Measurements from ENCODE around the gene CEMP1. TPM values are rescaled to one million over a fixed set of nuclear protein-coding genes. Genes with fewer than 3 reads are reported as not detected.
"Not testable (repeated sequence)": the region's sequence is repeated elsewhere in the genome, so short reads cannot be mapped to it uniquely, and the experiment has no call there.

Gene CEMP1
- polyA plus RNA-seq, 3 donors from 2014 or later: 0.90 to 3.0 (median 3.0) TPM

DNA sequence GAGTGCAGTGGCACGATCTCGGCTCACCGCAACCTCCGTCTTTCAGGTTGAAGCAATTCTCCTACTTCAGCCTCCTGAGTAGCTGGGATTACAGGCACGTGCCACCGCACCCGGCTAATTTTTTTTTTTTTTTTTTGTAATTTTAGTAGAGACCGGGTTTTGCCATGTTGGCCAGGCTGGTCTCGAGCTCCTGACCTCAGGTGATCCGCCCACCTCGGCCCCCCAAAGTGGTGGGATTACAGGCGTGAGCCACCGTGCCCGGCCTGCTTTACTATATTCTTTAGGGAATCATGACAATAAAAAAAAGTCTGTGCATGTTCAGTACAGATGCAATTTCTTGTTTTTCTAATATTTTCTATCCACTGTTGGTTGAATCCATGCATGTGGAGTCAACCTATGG, 12.6 kb upstream of the CEMP1 start:
- H3K27me3 Mint-ChIP-seq (ENCODE audit: low read depth in 3 of 3); H3K27ac Mint-ChIP-seq; DNase-seq; H3K36me3 Mint-ChIP-seq; H3K9me3 Mint-ChIP-seq; H3K4me3 Mint-ChIP-seq: not testable (repeated sequence)
- H3K4me1 Mint-ChIP-seq: peaks cover 38 to 43% of the 10 kb centered on the region in 2 donors

DNA sequence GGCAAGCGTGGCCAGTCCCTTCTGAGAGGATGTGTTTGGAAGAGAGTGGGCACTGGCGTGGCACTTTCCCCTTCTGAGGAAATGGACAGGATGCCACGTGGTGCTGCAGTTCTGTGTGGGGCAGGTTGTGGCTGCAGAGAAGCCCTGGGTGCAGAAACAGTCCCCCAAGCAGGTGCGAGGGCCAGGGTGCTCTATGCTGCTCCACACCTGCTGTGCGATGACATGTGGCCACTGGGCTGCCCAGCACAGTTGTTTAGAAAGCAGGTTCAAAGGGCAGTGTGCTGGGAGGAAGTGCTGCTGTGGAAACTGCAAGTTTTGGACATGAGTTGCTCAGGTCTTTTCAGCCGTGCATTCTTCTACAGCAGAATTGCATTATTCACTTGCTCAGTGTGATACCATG, 10.2 kb upstream of the CEMP1 start:
- Mint-ChIP-seq H3K4me3 (peak overlapping the region in 2 of 5 donors; percentile 17 to 45), H3K27ac (peak overlapping the region in 5 of 6 donors; percentile 40 to 80 (median 65)), H3K4me1 (peaks cover 48 to 51% of the 10 kb centered on the region in 2 donors)
- H3K36me3 Mint-ChIP-seq; DNase-seq; H3K27me3 Mint-ChIP-seq (ENCODE audit: low read depth in 3 of 3); H3K9me3 Mint-ChIP-seq: not testable (repeated sequence)

- not testable (repeated sequence) for H3K9me3 Mint-ChIP-seq; H3K27me3 Mint-ChIP-seq (ENCODE audit: low read depth in 3 of 3); H3K36me3 Mint-ChIP-seq; DNase-seq
- Mint-ChIP-seq H3K4me3 (peak overlapping the region in 2 of 5 donors; percentile 39 to 45), H3K27ac (peak overlapping the region in 5 of 6 donors; percentile 40 to 80 (median 57)), H3K4me1 (peaks cover 48 to 55% of the 10 kb centered on the region in 2 donors)
Observed at GRCh38 chr16:2540912-2541311, 9.7 kb upstream of the CEMP1 start.

DNA sequence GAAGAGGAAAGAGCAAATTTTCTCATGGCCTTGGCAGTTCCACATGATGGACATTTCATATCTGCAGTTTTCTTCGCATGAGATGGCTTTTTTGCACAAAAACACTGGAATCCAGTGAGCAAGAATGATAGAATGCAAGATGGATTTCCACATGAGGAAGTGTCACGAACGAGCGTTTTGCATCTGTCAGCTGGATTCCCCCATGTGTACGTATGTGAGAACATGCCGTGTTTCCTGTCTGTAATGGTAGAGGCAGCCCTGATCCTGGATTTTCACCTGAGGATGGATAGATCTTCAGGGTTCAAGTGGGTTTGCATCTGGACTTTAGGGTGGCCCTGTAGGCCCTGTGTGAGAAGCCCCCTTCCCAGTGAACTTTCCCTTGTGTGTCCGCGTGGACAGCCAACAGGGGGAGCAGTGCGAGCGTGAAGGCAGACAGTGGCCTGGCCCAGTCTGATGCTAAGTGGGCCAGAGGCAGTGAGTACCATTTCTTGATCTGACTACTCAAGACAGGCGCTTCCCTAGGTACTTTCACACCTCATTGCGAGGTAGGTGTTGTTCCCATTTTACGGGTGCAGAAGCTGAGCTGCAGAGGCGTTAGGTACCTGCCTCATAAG, 8.7 kb upstream of the CEMP1 start:
- H3K27ac Mint-ChIP-seq: peak overlapping the region in 2 of 6 donors; percentile 73
- H3K36me3 Mint-ChIP-seq; DNase-seq; H3K27me3 Mint-ChIP-seq (ENCODE audit: low read depth in 3 of 3); H3K9me3 Mint-ChIP-seq: not testable (repeated sequence)
- peak overlapping the region in 4 of 5 donors; percentile 75 to 87 (median 83) for H3K4me3 Mint-ChIP-seq
- peaks cover 48 to 50% of the 10 kb centered on the region in 2 donors for H3K4me1 Mint-ChIP-seq

DNA sequence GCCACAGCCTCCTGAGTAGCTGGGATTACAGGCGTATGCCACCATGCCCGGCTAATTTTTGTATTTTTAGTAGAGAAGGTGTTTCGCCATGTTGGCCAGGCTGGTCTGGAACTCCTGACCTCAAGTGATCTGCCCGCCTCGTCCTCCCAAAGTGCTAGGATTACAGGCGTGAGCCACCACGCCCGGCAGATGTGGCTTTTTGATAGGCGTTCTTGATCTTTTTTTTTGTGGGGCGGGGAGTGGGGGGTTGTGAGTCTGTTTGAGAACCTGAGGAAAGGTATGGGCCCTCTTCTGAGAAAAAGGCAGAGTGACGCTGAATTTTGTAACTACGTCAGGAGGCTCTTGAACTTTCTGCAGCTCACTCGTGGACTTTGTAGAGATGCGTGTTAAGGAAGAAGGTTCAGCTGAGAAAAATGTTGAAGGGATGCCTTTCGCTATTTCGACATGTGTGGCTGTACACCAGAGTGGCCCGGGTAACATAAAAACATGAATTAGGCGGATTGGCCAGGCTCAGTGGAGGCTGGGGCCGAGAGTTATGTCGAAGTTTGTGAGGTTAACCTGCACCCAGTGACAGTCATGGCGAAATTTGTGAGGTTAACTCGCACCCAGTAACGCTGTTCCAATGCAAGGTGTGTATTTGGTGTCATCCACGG, 8.1 kb upstream of the CEMP1 start:
- Mint-ChIP-seq H3K4me1 (peaks cover 48 to 50% of the 10 kb centered on the region in 2 donors), H3K4me3 (peak overlapping the region; percentile 75 to 87 (median 83)), H3K27ac (peak overlapping the region in 5 of 6 donors; percentile 23 to 73 (median 72))
- not testable (repeated sequence) for H3K9me3 Mint-ChIP-seq; H3K27me3 Mint-ChIP-seq (ENCODE audit: low read depth in 3 of 3); H3K36me3 Mint-ChIP-seq; DNase-seq

DNA sequence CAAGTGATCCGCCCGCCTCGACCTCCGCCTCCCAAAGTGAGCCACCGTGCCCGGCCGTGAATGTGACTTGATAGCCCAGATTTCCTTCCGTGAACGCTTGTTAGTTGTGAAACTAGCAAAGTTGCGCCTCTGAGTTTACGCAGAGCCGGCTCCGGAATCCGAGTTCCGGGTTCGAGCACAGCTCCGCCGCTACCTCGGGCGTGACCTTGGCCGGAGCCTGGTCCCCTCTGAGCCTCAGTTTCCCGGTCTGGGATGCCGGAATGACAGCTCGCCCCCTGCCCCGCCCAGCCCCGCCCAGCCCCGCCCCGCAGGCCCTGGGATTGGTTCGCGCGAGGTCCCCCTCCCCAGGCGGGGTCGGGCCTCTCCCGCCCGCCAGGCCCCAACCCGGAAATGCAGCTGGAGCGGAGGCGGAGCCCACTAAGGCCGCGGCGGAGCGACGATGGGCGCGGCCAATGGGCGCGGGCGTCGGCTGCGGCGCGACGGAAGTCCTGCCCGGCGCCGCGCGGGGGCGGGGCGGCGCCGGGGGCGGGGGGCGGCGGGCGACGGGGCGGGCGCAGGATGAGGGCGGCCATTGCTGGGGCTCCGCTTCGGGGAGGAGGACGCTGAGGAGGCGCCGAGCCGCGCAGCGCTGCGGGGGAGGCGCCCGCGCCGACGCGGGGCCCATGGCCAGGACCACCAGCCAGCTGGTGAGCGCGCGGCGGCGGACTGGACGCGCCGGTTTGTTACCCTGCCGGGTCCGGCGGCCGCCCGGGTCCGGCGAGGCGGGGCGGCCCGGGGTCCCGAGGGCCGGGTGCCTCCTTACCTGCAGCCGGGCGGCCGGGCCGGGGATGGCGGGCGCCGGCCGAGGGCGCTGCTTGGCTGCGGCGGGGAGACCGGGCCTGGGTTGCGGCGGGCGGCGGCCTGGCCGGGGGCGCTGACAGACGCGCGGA, 6.5 kb upstream of the CEMP1 start, which contains the start of gene PDPK1:
Gene PDPK1 (plus strand): TSS at position 571 of the 929 bp plus-strand sequence. CDS start 92 bp downstream, at position 663.
- H3K27ac Mint-ChIP-seq: peak within 1 kb of the TSS; percentile 91 to 97 (median 94)
- DNase-seq: peak; percentile 93 to 97 (median 96)
- H3K9me3 Mint-ChIP-seq: peaks cover 0 to 3% (median 0%) of the 10 kb centered on the region in 6 donors
- peaks cover 20 to 23% (median 20%) of the 10 kb centered on the region in 3 donors for H3K27me3 Mint-ChIP-seq (ENCODE audit: low read depth in 3 of 3)
- no peaks in the 10 kb centered on the region for H3K36me3 Mint-ChIP-seq
- peak within 1 kb of the TSS; percentile 81 to 94 (median 91) for H3K4me3 Mint-ChIP-seq
- peaks cover 52 to 56% of the 10 kb centered on the region in 2 donors for H3K4me1 Mint-ChIP-seq

DNA sequence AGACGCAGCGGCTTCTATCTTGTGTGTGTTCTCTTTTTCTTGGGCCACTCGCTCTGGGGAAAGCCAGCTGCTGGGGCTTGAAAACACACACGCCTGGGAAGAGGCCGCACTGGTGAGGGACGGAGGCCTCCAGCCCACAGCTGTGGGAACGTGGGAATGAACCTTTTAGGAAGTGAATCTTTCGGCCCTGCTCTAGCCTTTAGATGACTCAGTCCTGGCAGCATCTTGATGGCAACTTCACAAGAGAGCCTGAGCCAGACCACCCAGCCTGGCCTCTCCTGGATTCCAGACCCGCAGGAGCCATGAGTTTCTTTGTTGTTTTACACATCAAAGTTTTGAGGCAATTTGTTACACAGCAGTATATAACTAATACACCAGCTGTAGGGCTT, 4.4 kb upstream of the CEMP1 start:
- DNase-seq: no peak
- Mint-ChIP-seq H3K4me3 (peak overlapping the region in 4 of 5 donors; percentile 35 to 81 (median 40)), H3K4me1 (peaks cover 48 to 51% of the 10 kb centered on the region in 2 donors), H3K27ac (peak overlapping the region in 4 of 6 donors; percentile 55 to 66 (median 60)), H3K9me3 (peaks cover 0 to 3% (median 0%) of the 10 kb centered on the region in 6 donors), H3K36me3 (no peaks in the 10 kb centered on the region), H3K27me3 (ENCODE audit: low read depth in 3 of 3) (peaks cover 34 to 36% (median 36%) of the 10 kb centered on the region in 3 donors)

DNA sequence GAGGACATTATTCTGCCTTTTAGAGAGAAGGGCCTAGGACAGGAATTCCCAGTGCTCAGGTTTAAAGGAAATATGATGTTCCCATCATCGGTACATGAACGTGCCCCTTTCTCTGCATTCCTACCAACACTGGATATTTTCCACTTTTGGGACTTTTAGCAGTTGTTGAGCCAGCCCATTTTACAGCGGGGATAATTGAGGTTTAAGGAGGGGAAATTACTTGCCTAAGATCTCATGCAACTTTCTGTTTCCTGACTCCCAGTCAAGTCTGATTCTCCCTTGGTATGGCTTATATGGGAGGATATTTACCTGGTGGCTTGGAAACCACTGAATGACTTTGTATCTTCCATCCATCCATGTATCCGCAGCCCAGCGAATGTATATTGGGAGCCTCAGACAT, 3.1 kb upstream of the CEMP1 start:
- DNase-seq, H3K9me3 Mint-ChIP-seq, H3K36me3 Mint-ChIP-seq: not testable (repeated sequence)
- peaks cover 35 to 38% (median 36%) of the 10 kb centered on the region in 3 donors for H3K27me3 Mint-ChIP-seq (ENCODE audit: low read depth in 3 of 3)
- H3K4me1 Mint-ChIP-seq: peaks cover 35 to 40% of the 10 kb centered on the region in 2 donors
- peak overlapping the region in 4 of 5 donors; percentile 61 to 80 (median 70) for H3K4me3 Mint-ChIP-seq
- H3K27ac Mint-ChIP-seq: peak overlapping the region; percentile 62 to 99 (median 98)

GRCh38 chr16:2533912-2534311, 2.7 kb upstream of the CEMP1 start:
- DNase-seq: no peak
- peak overlapping the region; percentile 88 to 99 (median 98) for H3K27ac Mint-ChIP-seq
- peaks cover 0 to 3% (median 0%) of the 10 kb centered on the region in 6 donors for H3K9me3 Mint-ChIP-seq
- no peaks in the 10 kb centered on the region for H3K36me3 Mint-ChIP-seq
- H3K4me1 Mint-ChIP-seq: peaks cover 31 to 36% of the 10 kb centered on the region in 2 donors
- H3K27me3 Mint-ChIP-seq (ENCODE audit: low read depth in 3 of 3): peaks cover 36 to 38% (median 36%) of the 10 kb centered on the region in 3 donors
- H3K4me3 Mint-ChIP-seq: peak overlapping the region; percentile 48 to 80 (median 69)

DNA sequence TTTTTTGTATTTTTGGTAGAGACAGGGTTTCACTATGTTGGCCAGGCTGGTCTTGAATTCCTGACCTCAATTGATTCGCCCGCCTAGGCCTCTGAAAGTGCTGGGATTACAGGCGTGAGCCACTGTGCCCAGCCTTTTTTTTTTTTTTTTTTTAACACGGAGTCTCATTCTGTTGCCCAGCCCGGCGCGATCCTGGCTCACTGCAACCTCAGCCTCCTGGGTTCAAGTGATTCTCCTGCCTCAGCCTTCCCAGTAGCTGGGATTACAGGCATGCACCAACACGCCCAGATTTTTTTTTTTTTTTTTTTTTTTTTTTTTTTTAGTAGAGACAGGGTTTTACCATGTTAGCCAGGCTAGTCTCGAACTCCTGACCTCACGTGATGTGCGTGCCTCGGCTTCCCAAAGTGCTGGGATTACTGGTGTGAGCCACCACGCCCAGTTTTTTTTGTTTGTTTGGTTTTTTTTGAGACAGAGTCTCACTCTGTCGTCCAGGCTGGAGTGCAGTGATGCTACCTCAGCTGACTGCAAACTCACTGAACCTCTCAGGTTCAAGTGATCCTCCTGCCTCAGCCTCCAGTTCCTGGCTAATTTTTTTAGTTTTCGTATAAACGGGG, 2.0 kb upstream of the CEMP1 start:
- not testable (repeated sequence) for DNase-seq, H3K9me3 Mint-ChIP-seq, H3K36me3 Mint-ChIP-seq
- Mint-ChIP-seq H3K27ac (peak overlapping the region; percentile 97 to 99 (median 99)), H3K4me1 (peaks cover 26 to 31% of the 10 kb centered on the region in 2 donors), H3K27me3 (ENCODE audit: low read depth in 3 of 3) (peaks cover 36% of the 10 kb centered on the region in 3 donors), H3K4me3 (peak overlapping the region; percentile 90 to 98 (median 96))

DNA sequence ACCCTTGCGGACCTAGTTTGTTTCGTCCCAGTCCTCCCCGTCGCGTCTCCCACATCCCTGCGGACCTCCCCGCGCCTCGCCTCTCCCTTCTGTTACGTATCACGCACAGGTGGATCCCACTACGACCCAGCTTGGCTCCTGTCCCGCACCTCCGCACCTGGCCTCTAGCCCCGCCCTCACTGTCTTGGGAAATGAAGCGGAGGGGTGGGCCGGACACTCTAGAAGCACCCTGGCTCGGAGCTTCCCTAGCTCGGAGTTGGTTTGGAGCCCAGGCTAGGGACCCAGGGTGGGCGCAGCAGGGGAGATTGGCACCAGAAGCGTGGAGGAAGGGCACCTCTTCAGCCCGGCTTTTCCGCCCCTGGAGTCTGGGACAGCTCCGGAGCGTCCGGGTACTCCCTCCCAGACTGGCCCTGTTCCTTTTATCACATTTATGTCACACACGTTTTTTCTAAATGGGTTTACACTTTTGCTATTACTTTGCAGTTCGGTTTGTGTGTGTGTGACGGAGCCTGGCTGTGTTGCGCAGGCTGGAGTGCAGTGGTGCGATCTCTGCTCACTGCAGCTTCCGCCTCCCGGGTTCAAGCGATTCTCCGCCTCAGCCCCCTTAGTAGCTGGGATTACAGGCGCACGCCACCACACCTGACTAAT, 1.4 kb upstream of the CEMP1 start:
- Mint-ChIP-seq H3K36me3 (no peaks in the 10 kb centered on the region), H3K9me3 (peaks cover 0 to 3% (median 0%) of the 10 kb centered on the region in 6 donors), H3K4me3 (peak overlapping the region; percentile 90 to 98 (median 96)), H3K27ac (peak overlapping the region; percentile 97 to 99 (median 99)), H3K27me3 (ENCODE audit: low read depth in 3 of 3) (peaks cover 36% of the 10 kb centered on the region in 3 donors), H3K4me1 (peaks cover 26 to 31% of the 10 kb centered on the region in 2 donors)
- DNase-seq: peak; percentile 83 to 87 (median 86)

DNA sequence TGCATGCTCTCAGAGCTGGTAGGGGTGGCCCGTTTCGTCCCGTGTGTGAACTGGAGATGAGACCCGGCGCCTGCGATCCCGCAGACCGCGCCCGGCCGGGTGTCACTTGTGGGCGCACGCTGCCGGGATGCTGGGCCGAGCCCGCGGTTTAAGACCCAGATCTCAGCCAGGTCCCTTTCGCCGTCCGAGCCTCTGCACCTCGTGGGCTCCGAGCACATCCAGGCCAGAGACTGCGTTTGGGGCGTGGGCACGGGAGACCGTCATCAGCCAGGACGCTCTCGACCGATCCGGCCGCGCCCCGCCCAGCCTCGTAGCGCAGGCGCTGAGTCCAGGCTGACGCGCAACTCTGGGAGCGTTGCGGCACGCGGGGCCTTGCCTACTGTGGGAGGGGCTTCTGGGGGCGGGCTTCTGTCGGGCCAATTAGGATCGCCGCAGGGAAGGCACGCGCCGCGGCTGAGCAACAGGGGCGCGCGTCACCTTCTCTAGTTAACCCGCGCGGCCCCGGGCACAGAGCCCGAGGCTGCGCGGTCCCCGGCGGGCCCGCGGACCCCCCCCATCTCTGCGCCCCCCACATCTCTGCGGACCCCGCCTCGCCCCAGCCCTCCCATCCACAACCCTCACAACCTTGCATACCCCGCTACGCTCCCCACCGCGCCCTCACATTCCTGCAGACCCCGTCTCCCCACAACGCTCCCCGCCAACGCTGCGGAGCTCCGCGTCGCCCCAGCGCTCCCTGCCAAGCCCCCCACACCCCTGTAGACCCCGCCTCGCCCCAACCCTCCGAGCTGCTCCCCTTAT, 687 bp upstream of the CEMP1 start:
- Mint-ChIP-seq H3K27me3 (ENCODE audit: low read depth in 3 of 3) (peaks cover 33 to 35% (median 33%) of the 10 kb centered on the region in 3 donors), H3K9me3 (peaks cover 0 to 3% (median 0%) of the 10 kb centered on the region in 6 donors), H3K4me3 (peak overlapping the region; percentile 90 to 98 (median 96)), H3K27ac (peak overlapping the region; percentile 97 to 99 (median 99)), H3K36me3 (no peaks in the 10 kb centered on the region), H3K4me1 (peaks cover 19 to 26% of the 10 kb centered on the region in 2 donors)
- DNase-seq: peak; percentile 97 to 98 (median 97)

Measured in immature natural killer cell (primary cell).